Measurements from ENCODE around the gene PDE3A.

PDE3A gene

GRCh38 chr12:20393707-20394106, 25.4 kb downstream of the PDE3A start:
- Histone ChIP-seq H3K4me1 (ENCODE audit: control insufficient read depth in 1 of 2, insufficient read depth in 2 of 2, low read length in 2 of 2) (peaks cover 0 to 11% of the 10 kb centered on the region in 2 donors), H3K4me3 (ENCODE audit: low read depth in 1 of 2, low read length in 2 of 2) (no peak overlapping the region), H3K9me3 (ENCODE audit: control insufficient read depth in 1 of 2, low read length in 2 of 2) (peaks cover 0 to under 1% of the 10 kb centered on the region in 2 donors), H3K27ac (ENCODE audit: low read depth, low read length) (no peak overlapping the region), H3K9ac (ENCODE audit: low read depth in 1 of 2, low read length in 2 of 2) (no peak overlapping the region), H3K27me3 (ENCODE audit: control insufficient read depth in 1 of 2, insufficient read depth in 2 of 2, low read length in 2 of 2) (no peaks in the 10 kb centered on the region), H3K36me3 (ENCODE audit: control insufficient read depth in 1 of 2, insufficient read depth in 2 of 2, low read length in 2 of 2) (no peaks in the 10 kb centered on the region)

DNA sequence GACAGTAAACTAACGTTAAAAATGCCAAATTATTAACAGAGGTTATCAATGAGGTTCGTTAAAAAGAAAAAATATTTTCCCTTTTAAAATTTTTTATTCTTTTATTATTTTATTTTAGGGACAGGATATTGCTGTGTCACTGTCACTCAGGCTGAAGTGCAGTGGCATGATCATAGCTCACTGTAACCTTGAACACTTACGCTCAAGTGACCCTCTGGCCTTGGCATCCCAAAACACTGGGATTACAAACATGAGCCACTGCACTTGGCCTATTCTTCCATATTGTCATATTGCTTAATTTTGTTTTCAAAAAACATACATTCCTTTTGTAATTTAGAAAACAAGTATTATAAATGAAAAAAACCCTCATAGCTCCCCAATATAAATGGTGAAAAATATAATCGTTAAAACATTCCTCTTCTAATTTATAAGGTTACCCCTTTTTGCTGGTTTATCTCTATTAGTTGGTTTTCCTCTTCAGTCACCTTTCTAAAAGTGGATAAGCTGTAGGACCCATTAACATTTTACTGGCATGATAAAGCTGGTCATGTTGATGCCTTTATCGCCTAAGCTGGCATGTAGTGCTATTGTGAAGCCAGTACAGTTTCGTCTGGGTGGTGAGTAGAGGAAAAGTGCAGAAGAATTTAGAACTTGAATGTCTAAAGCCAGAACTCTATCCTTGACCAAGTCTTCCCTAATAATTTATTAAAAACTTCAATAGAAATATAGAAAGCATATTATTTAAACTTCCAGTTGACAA, 27.6 kb downstream of the PDE3A start:
- Histone ChIP-seq H3K27me3 (ENCODE audit: control insufficient read depth in 1 of 2, insufficient read depth in 2 of 2, low read length in 2 of 2) (no peaks in the 10 kb centered on the region), H3K9me3 (ENCODE audit: control insufficient read depth in 1 of 2, low read length in 2 of 2) (peaks cover 0 to 3% of the 10 kb centered on the region in 2 donors), H3K27ac (ENCODE audit: low read depth, low read length) (no peak overlapping the region), H3K9ac (ENCODE audit: low read depth in 1 of 2, low read length in 2 of 2) (no peak overlapping the region), H3K4me1 (ENCODE audit: control insufficient read depth in 1 of 2, insufficient read depth in 2 of 2, low read length in 2 of 2) (peaks cover 0 to 3% of the 10 kb centered on the region in 2 donors), H3K4me3 (ENCODE audit: low read depth in 1 of 2, low read length in 2 of 2) (no peak overlapping the region), H3K36me3 (ENCODE audit: control insufficient read depth in 1 of 2, insufficient read depth in 2 of 2, low read length in 2 of 2) (no peaks in the 10 kb centered on the region)

DNA sequence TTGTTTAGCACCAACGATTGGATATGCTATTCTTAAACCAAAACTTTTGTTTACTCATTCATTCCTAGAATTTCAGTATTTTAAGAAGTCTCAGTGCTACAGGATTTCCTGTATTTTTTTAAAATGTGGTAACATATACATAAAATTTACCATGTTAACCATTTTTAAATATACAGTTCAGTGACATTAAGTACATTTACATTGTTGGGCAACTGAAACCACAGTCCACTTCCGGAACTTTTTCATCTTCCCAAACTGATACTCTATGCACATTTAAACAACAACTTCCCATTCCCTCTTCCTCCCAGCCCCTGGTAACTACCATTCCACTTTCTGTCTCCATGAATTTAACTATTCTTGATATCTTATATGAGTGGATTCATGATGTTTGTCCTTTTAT, 30.3 kb downstream of the PDE3A start:
- H3K9ac ChIP-seq (ENCODE audit: low read depth in 1 of 2, low read length in 2 of 2), result no peak overlapping the region
- H3K36me3 ChIP-seq (ENCODE audit: control insufficient read depth in 1 of 2, insufficient read depth in 2 of 2, low read length in 2 of 2), result no peaks in the 10 kb centered on the region
- no peak overlapping the region for H3K27ac ChIP-seq (ENCODE audit: low read depth, low read length)
- peaks cover 0 to 3% of the 10 kb centered on the region in 2 donors for H3K9me3 ChIP-seq (ENCODE audit: control insufficient read depth in 1 of 2, low read length in 2 of 2)
- no peaks in the 10 kb centered on the region for H3K27me3 ChIP-seq (ENCODE audit: control insufficient read depth in 1 of 2, insufficient read depth in 2 of 2, low read length in 2 of 2)
- H3K4me1 ChIP-seq (ENCODE audit: control insufficient read depth in 1 of 2, insufficient read depth in 2 of 2, low read length in 2 of 2), result peaks cover 0 to under 1% of the 10 kb centered on the region in 2 donors
- no peak overlapping the region for H3K4me3 ChIP-seq (ENCODE audit: low read depth in 1 of 2, low read length in 2 of 2)

GRCh38 chr12:20400003-20400402, 31.7 kb downstream of the PDE3A start:
- Histone ChIP-seq H3K9ac (ENCODE audit: low read depth in 1 of 2, low read length in 2 of 2) (no peak overlapping the region), H3K27me3 (ENCODE audit: control insufficient read depth in 1 of 2, insufficient read depth in 2 of 2, low read length in 2 of 2) (no peaks in the 10 kb centered on the region), H3K27ac (ENCODE audit: low read depth, low read length) (no peak overlapping the region)

GRCh38 chr12:20403230-20403629, 34.9 kb downstream of the PDE3A start:
- Histone ChIP-seq H3K27ac (ENCODE audit: low read depth, low read length) (no peak overlapping the region), H3K4me3 (ENCODE audit: low read depth in 1 of 2, low read length in 2 of 2) (no peak overlapping the region), H3K4me1 (ENCODE audit: control insufficient read depth in 1 of 2, insufficient read depth in 2 of 2, low read length in 2 of 2) (no peaks in the 10 kb centered on the region)

More at GRCh38 chr12:20400003-20400402, 31.7 kb downstream of the PDE3A start:
- Histone ChIP-seq H3K4me3 (ENCODE audit: low read depth in 1 of 2, low read length in 2 of 2) (no peak overlapping the region), H3K4me1 (ENCODE audit: control insufficient read depth in 1 of 2, insufficient read depth in 2 of 2, low read length in 2 of 2) (no peaks in the 10 kb centered on the region), H3K36me3 (ENCODE audit: control insufficient read depth in 1 of 2, insufficient read depth in 2 of 2, low read length in 2 of 2) (no peaks in the 10 kb centered on the region), H3K9me3 (ENCODE audit: control insufficient read depth in 1 of 2, low read length in 2 of 2) (peaks cover 0 to 3% of the 10 kb centered on the region in 2 donors)

DNA sequence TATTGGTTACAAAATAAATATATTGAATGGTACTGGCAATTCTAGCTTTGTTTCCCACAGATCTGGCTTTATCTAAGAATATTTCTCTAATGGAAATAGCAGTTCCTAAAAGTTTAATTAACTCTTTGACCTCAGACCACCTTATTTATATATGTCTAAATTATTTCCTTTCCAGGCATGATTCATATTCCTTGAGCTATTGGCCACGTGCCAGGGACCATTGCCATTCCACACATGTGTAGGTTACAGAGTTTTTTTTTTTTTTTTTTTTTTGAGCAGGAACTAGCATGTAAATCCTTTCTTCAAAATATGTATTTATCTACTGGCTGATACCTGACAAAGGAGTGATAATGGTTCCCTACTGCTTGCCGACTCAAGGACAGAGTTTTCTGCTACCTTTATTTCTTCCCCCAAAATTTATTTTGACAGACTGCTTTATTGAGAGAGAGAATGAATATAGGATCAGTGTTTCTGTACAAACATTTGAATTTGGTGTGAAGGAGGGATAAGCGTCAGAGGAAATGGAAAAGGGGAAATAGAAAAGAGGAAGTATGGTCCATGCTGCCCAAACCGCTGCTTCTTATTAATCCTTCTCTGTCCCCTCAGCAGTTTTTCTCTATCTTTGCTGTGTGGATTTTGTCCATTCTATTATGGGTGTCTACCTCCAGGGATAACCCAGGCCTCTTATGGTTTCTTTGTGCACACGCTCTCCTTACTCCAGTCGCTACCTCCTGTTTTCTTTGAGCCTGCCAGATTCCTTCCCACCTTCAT, 36.4 kb downstream of the PDE3A start:
- no peaks in the 10 kb centered on the region for H3K9me3 ChIP-seq (ENCODE audit: control insufficient read depth in 1 of 2, low read length in 2 of 2)
- no peaks in the 10 kb centered on the region for H3K27me3 ChIP-seq (ENCODE audit: control insufficient read depth in 1 of 2, insufficient read depth in 2 of 2, low read length in 2 of 2)
- H3K4me3 ChIP-seq (ENCODE audit: low read depth in 1 of 2, low read length in 2 of 2), result no peak overlapping the region
- H3K36me3 ChIP-seq (ENCODE audit: control insufficient read depth in 1 of 2, insufficient read depth in 2 of 2, low read length in 2 of 2), result no peaks in the 10 kb centered on the region
- no peak overlapping the region for H3K27ac ChIP-seq (ENCODE audit: low read depth, low read length)
- H3K9ac ChIP-seq (ENCODE audit: low read depth in 1 of 2, low read length in 2 of 2), result no peak overlapping the region
- H3K4me1 ChIP-seq (ENCODE audit: control insufficient read depth in 1 of 2, insufficient read depth in 2 of 2, low read length in 2 of 2), result no peaks in the 10 kb centered on the region

More at GRCh38 chr12:20403230-20403629, 34.9 kb downstream of the PDE3A start:
- no peak overlapping the region for H3K9ac ChIP-seq (ENCODE audit: low read depth in 1 of 2, low read length in 2 of 2)
- no peaks in the 10 kb centered on the region for H3K36me3 ChIP-seq (ENCODE audit: control insufficient read depth in 1 of 2, insufficient read depth in 2 of 2, low read length in 2 of 2)
- H3K9me3 ChIP-seq (ENCODE audit: control insufficient read depth in 1 of 2, low read length in 2 of 2), result peaks cover 0 to 3% of the 10 kb centered on the region in 2 donors
- H3K27me3 ChIP-seq (ENCODE audit: control insufficient read depth in 1 of 2, insufficient read depth in 2 of 2, low read length in 2 of 2), result no peaks in the 10 kb centered on the region

- no peak overlapping the region for H3K4me3 ChIP-seq (ENCODE audit: low read depth in 1 of 2, low read length in 2 of 2)
- no peaks in the 10 kb centered on the region for H3K9me3 ChIP-seq (ENCODE audit: control insufficient read depth in 1 of 2, low read length in 2 of 2)
- H3K27ac ChIP-seq (ENCODE audit: low read depth, low read length), result no peak overlapping the region
- H3K9ac ChIP-seq (ENCODE audit: low read depth in 1 of 2, low read length in 2 of 2), result no peak overlapping the region
- H3K36me3 ChIP-seq (ENCODE audit: control insufficient read depth in 1 of 2, insufficient read depth in 2 of 2, low read length in 2 of 2), result no peaks in the 10 kb centered on the region
- no peaks in the 10 kb centered on the region for H3K27me3 ChIP-seq (ENCODE audit: control insufficient read depth in 1 of 2, insufficient read depth in 2 of 2, low read length in 2 of 2)
- no peaks in the 10 kb centered on the region for H3K4me1 ChIP-seq (ENCODE audit: control insufficient read depth in 1 of 2, insufficient read depth in 2 of 2, low read length in 2 of 2)
These were observed 41.5 kb downstream of the PDE3A start for GRCh38 chr12:20409607-20410377.

GRCh38 chr12:20410734-20411133, 42.4 kb downstream of the PDE3A start:
- no peaks in the 10 kb centered on the region for H3K36me3 ChIP-seq (ENCODE audit: control insufficient read depth in 1 of 2, insufficient read depth in 2 of 2, low read length in 2 of 2)
- H3K4me1 ChIP-seq (ENCODE audit: control insufficient read depth in 1 of 2, insufficient read depth in 2 of 2, low read length in 2 of 2), result no peaks in the 10 kb centered on the region
- H3K9me3 ChIP-seq (ENCODE audit: control insufficient read depth in 1 of 2, low read length in 2 of 2), result no peaks in the 10 kb centered on the region
- no peak overlapping the region for H3K27ac ChIP-seq (ENCODE audit: low read depth, low read length)
- no peaks in the 10 kb centered on the region for H3K27me3 ChIP-seq (ENCODE audit: control insufficient read depth in 1 of 2, insufficient read depth in 2 of 2, low read length in 2 of 2)
- no peak overlapping the region for H3K4me3 ChIP-seq (ENCODE audit: low read depth in 1 of 2, low read length in 2 of 2)
- no peak overlapping the region for H3K9ac ChIP-seq (ENCODE audit: low read depth in 1 of 2, low read length in 2 of 2)

DNA sequence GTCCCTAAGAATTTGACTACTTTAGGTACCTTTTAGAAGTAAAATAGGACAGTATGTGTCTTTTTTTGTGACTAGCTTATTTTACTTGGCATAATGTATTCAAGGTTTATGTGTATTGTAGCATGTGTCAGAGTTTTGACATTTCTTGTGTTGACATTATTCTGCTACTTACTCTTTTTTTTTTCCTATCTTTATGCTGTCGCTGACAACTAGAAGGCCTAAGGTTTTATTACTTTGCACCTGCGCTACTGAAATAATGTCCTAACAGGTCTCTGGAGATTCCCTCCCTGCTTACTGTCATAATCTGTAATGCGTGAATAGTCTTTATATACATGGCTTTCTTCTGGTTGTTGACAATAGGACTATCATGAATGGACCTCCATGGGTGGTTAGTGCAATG, 43.0 kb downstream of the PDE3A start:
- no peaks in the 10 kb centered on the region for H3K27me3 ChIP-seq (ENCODE audit: control insufficient read depth in 1 of 2, insufficient read depth in 2 of 2, low read length in 2 of 2)
- H3K4me1 ChIP-seq (ENCODE audit: control insufficient read depth in 1 of 2, insufficient read depth in 2 of 2, low read length in 2 of 2), result no peaks in the 10 kb centered on the region
- no peak overlapping the region for H3K4me3 ChIP-seq (ENCODE audit: low read depth in 1 of 2, low read length in 2 of 2)
- no peaks in the 10 kb centered on the region for H3K36me3 ChIP-seq (ENCODE audit: control insufficient read depth in 1 of 2, insufficient read depth in 2 of 2, low read length in 2 of 2)
- no peak overlapping the region for H3K9ac ChIP-seq (ENCODE audit: low read depth in 1 of 2, low read length in 2 of 2)
- no peaks in the 10 kb centered on the region for H3K9me3 ChIP-seq (ENCODE audit: control insufficient read depth in 1 of 2, low read length in 2 of 2)
- no peak overlapping the region for H3K27ac ChIP-seq (ENCODE audit: low read depth, low read length)

DNA sequence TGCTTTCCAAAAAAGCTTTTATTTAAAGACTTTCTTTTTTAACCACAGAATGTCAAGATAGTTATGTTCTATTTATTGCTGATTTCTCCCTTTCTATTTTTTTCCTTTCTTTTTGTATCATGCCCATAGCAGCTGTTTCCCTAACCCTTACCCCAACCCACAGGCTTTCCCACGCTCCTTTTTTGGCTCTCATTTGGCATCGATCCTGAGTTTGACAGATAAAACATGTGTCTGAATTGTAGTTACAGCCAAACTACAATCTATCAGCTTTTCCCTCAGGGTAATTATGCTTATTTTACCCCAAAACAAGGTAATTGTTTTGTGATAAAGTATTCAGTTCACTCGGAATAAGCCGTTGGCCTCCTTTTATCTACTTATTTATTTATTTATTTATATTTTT, 46.7 kb downstream of the PDE3A start:
- no peak overlapping the region for H3K4me3 ChIP-seq (ENCODE audit: low read depth in 1 of 2, low read length in 2 of 2)

More for the DNA sequence above, 46.7 kb downstream of the PDE3A start:
- no peak overlapping the region for H3K27ac ChIP-seq (ENCODE audit: low read depth, low read length)
- no peaks in the 10 kb centered on the region for H3K27me3 ChIP-seq (ENCODE audit: control insufficient read depth in 1 of 2, insufficient read depth in 2 of 2, low read length in 2 of 2)
- peaks cover 0 to under 1% of the 10 kb centered on the region in 2 donors for H3K4me1 ChIP-seq (ENCODE audit: control insufficient read depth in 1 of 2, insufficient read depth in 2 of 2, low read length in 2 of 2)
- no peaks in the 10 kb centered on the region for H3K36me3 ChIP-seq (ENCODE audit: control insufficient read depth in 1 of 2, insufficient read depth in 2 of 2, low read length in 2 of 2)
- H3K9ac ChIP-seq (ENCODE audit: low read depth in 1 of 2, low read length in 2 of 2), result no peak overlapping the region
- no peaks in the 10 kb centered on the region for H3K9me3 ChIP-seq (ENCODE audit: control insufficient read depth in 1 of 2, low read length in 2 of 2)
